Sigmoid colon (tissue), 4 donors: ENCODE measurements around the gene HTT-AS.

Experiments
- CTCF ChIP-seq, 4 experiments: fragments of 450-650 bp in 3 of 4; fragments of 200-600 bp in 1 of 4; IDR thresholded peaks; one replicate each; pipeline ENCODE4 v1.5.1; 2016 to 2019; ENCODE audit warnings: antibody characterized with exemption in 4 of 4, mild to moderate bottlenecking in 3 of 4, moderate library complexity in 2 of 4
- EP300 ChIP-seq, 4 donors: sonication (generic); formaldehyde crosslinking; IDR thresholded peaks; one replicate each; pipeline ENCODE4 v1.6.1; 2017; ENCODE audit warnings: antibody characterized with exemption in 4 of 4
- POLR2A ChIP-seq, 2 donors: fragments of 450-650 bp; IDR thresholded peaks; one replicate each; pipeline ENCODE4 v1.6.1; 2016; ENCODE audit warnings: antibody characterized with exemption in 2 of 2, mild to moderate bottlenecking in 2 of 2, moderate library complexity in 2 of 2
- POLR2AphosphoS5 ChIP-seq, 4 donors: sonication (generic); formaldehyde crosslinking; IDR thresholded peaks; one replicate each; pipeline ENCODE4 v1.6.1; 2017; ENCODE audit warnings: antibody characterized with exemption in 4 of 4

DNA sequence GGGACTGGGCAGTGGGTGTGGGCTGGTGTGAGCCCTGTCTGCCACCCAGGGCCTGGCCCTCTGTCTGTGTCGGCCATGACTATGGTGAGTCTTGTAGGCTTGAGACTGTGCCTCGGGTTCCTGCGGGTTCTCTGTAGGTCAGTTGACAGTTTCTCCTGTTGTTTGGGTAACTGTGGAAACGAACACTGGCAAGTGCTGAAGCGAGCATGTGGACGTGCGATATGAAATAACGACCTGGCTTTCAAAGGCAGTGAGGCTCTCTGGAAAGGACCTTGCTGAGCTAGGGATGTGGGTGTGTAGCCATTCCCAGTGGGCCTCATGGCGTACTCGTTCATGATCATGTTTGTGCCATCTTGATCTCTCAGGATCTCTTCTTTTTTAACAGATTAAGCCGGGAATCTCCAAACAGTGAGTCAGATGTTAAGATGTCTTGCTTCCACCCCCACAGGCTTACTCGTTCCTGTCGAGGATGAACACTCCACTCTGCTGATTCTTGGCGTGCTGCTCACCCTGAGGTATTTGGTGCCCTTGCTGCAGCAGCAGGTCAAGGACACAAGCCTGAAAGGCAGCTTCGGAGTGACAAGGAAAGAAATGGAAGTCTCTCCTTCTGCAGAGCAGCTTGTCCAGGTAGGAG lies 41.4 kb upstream of the HTT-AS start:
- TF ChIP-seq CTCF (IDR thresholded peaks at IDR 0.05) (no peak), POLR2A (IDR thresholded peaks at IDR 0.05) (no peak), POLR2AphosphoS5 (IDR thresholded peaks at IDR 0.05) (no peak), EP300 (IDR thresholded peaks at IDR 0.05) (no peak)
